ENCODE results near the gene TNFAIP1.

TNFAIP1 gene

DNA sequence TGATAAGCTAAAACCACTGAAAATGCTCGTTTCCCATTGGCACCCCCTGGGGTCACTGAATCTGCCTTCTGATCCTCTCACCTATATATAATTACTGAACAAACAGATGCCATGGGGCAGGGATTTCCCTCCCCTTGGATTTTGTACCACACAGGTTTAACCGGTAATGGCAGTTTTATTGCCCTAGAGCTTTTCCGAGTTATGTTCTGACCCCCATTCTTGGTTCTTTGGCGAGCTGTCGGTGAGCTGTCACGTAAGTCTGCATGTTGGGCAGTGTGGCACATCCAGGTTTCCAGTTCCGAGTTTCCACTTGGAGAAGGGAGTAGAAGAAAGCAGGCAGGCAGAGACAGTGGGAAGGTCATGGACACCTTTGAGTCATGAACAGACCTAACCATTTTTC is 9.4 kb upstream of the TNFAIP1 start:
- no peak for TF ChIP-seq EZH2 (IDR thresholded peaks at IDR 0.05; ENCODE audit: borderline replicate concordance, low read depth, low read length, severe bottlenecking)
- TF ChIP-seq, protein P1, sequence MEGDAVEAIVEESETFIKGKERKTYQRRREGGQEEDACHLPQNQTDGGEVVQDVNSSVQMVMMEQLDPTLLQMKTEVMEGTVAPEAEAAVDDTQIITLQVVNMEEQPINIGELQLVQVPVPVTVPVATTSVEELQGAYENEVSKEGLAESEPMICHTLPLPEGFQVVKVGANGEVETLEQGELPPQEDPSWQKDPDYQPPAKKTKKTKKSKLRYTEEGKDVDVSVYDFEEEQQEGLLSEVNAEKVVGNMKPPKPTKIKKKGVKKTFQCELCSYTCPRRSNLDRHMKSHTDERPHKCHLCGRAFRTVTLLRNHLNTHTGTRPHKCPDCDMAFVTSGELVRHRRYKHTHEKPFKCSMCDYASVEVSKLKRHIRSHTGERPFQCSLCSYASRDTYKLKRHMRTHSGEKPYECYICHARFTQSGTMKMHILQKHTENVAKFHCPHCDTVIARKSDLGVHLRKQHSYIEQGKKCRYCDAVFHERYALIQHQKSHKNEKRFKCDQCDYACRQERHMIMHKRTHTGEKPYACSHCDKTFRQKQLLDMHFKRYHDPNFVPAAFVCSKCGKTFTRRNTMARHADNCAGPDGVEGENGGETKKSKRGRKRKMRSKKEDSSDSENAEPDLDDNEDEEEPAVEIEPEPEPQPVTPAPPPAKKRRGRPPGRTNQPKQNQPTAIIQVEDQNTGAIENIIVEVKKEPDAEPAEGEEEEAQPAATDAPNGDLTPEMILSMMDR (IDR thresholded peaks at IDR 0.05; ENCODE audit: borderline replicate concordance, extremely low read depth, low read length, poor library complexity, severe bottlenecking), result no peak
- H3K4me2 ChIP-seq (ENCODE audit: insufficient read depth, low read length), result no peak overlapping the region
- peaks cover 67% of the 10 kb centered on the region for H3K36me3 ChIP-seq (ENCODE audit: insufficient read depth, low read length)
- peaks cover 36% of the 10 kb centered on the region; the same call in 1 of the 2 replicates for H4K20me1 ChIP-seq (ENCODE audit: insufficient read depth, low read length)
- H3K4me1 ChIP-seq (ENCODE audit: insufficient read depth, low read length), result peaks cover 15% of the 10 kb centered on the region
- ATAC-seq (ENCODE audit: insufficient read depth, low read depth) (no peak), DNase-seq (no peak)
- no peak overlapping the region for H3K9ac ChIP-seq (ENCODE audit: low read depth, low read length)
- H3K27ac ChIP-seq (ENCODE audit: low read length), result no peak overlapping the region
- H2AFZ ChIP-seq (ENCODE audit: low read depth, low read length), result no peak overlapping the region
- H3K9me3 ChIP-seq (ENCODE audit: insufficient read depth, low read length, severe bottlenecking), result no peaks in the 10 kb centered on the region
- H3K4me3 ChIP-seq (ENCODE audit: low read depth in 1 of 2, low read length in 2 of 2), result no peak overlapping the region
- peaks cover 61% of the 10 kb centered on the region for H3K79me2 ChIP-seq (ENCODE audit: insufficient read depth, low read length)
- H3K27me3 ChIP-seq (ENCODE audit: insufficient read depth, low read length, poor library complexity), result no peaks in the 10 kb centered on the region

- H3K79me2 ChIP-seq (ENCODE audit: insufficient read depth, low read length), result peaks cover 53% of the 10 kb centered on the region
- no peak for DNase-seq
- H3K36me3 ChIP-seq (ENCODE audit: insufficient read depth, low read length), result peaks cover 68% of the 10 kb centered on the region
- H3K9ac ChIP-seq (ENCODE audit: low read depth, low read length), result no peak overlapping the region
- no peak for ATAC-seq (ENCODE audit: insufficient read depth, low read depth)
- H4K20me1 ChIP-seq (ENCODE audit: insufficient read depth, low read length), result peaks cover 29% of the 10 kb centered on the region; the same call in 1 of the 2 replicates
- H2AFZ ChIP-seq (ENCODE audit: low read depth, low read length), result no peak overlapping the region
- H3K4me2 ChIP-seq (ENCODE audit: insufficient read depth, low read length), result no peak overlapping the region
- H3K4me1 ChIP-seq (ENCODE audit: insufficient read depth, low read length), result peaks cover 6% of the 10 kb centered on the region; the same call in 1 of the 2 replicates
- H3K27ac ChIP-seq (ENCODE audit: low read length), result no peak overlapping the region
- H3K4me3 ChIP-seq (ENCODE audit: low read depth in 1 of 2, low read length in 2 of 2), result no peak overlapping the region
- TF ChIP-seq EZH2 (IDR thresholded peaks at IDR 0.05; ENCODE audit: borderline replicate concordance, low read depth, low read length, severe bottlenecking), result no peak
- TF ChIP-seq, protein P1 (IDR thresholded peaks at IDR 0.05; ENCODE audit: borderline replicate concordance, extremely low read depth, low read length, poor library complexity, severe bottlenecking), result no peak
- H3K27me3 ChIP-seq (ENCODE audit: insufficient read depth, low read length, poor library complexity), result no peaks in the 10 kb centered on the region
- H3K9me3 ChIP-seq (ENCODE audit: insufficient read depth, low read length, severe bottlenecking), result no peaks in the 10 kb centered on the region
These were observed 8.4 kb upstream of the TNFAIP1 start for GRCh38 chr17:28327031-28327607.

GRCh38 chr17:28327709-28328108 is 7.9 kb upstream of the TNFAIP1 start:
- Histone ChIP-seq H3K4me2 (ENCODE audit: insufficient read depth, low read length) (no peak overlapping the region), H3K4me1 (ENCODE audit: insufficient read depth, low read length) (peaks cover 2% of the 10 kb centered on the region; the same call in 1 of the 2 replicates), H3K9ac (ENCODE audit: low read depth, low read length) (no peak overlapping the region), H2AFZ (ENCODE audit: low read depth, low read length) (no peak overlapping the region), H3K27me3 (ENCODE audit: insufficient read depth, low read length, poor library complexity) (no peaks in the 10 kb centered on the region), H4K20me1 (ENCODE audit: insufficient read depth, low read length) (peaks cover 29% of the 10 kb centered on the region; the same call in 1 of the 2 replicates), H3K9me3 (ENCODE audit: insufficient read depth, low read length, severe bottlenecking) (no peaks in the 10 kb centered on the region), H3K36me3 (ENCODE audit: insufficient read depth, low read length) (peaks cover 63% of the 10 kb centered on the region), H3K4me3 (ENCODE audit: low read depth in 1 of 2, low read length in 2 of 2) (no peak overlapping the region), H3K27ac (ENCODE audit: low read length) (no peak overlapping the region), H3K79me2 (ENCODE audit: insufficient read depth, low read length) (peaks cover 48% of the 10 kb centered on the region)
- no peak for TF ChIP-seq EZH2 (IDR thresholded peaks at IDR 0.05; ENCODE audit: borderline replicate concordance, low read depth, low read length, severe bottlenecking)
- TF ChIP-seq, protein P1 (IDR thresholded peaks at IDR 0.05; ENCODE audit: borderline replicate concordance, extremely low read depth, low read length, poor library complexity, severe bottlenecking), result no peak
- DNase-seq (no peak), ATAC-seq (ENCODE audit: insufficient read depth, low read depth) (no peak)
